CD4-positive, alpha-beta memory T cell (primary cell): Measurements from ENCODE around the gene CRY2. TPM values are rescaled to one million over a fixed set of nuclear protein-coding genes. Genes with fewer than 3 reads are reported as not detected.

Source experiments
- CTCF ChIA-PET: fragments of 350-600 bp; sonication (Branson Sonifier 250); formaldehyde crosslinking; loops from one replicate; lab custom pipeline; 2021; ENCODE audit warnings: inconsistent platforms; ENCODE audit not compliant: partially characterized antibody; lab: Charles Lee
- POLR2A ChIA-PET: fragments of 350-600 bp; sonication (Branson Sonifier 250); formaldehyde crosslinking; loops from one replicate; lab custom pipeline; 2021; ENCODE audit not compliant: partially characterized antibody; lab: Charles Lee
- DNase-seq, 5 donors: peaks; one replicate each; pipeline versions ENCODE4 v3.0.0 to v3.0.0-alpha.2; 2020 to 2022; ENCODE audit warnings: mixed read lengths in 1 of 5
- H3K27ac ChIP-seq: one replicate; pipeline ENCODE4 v1.7.0; 2013; ENCODE audit warnings: low read depth, low read length
- H3K27me3 ChIP-seq: 2 replicates; pipeline ENCODE4 v1.7.0; 2013; ENCODE audit warnings: mild to moderate bottlenecking, low read length, moderate library complexity; ENCODE audit not compliant: insufficient read depth
- H3K36me3 ChIP-seq: 2 replicates; pipeline ENCODE4 v1.7.0; 2013; ENCODE audit warnings: mild to moderate bottlenecking, low read length, moderate library complexity; ENCODE audit not compliant: insufficient read depth
- H3K4me1 ChIP-seq: 2 replicates; pipeline ENCODE4 v1.7.0; 2013; ENCODE audit warnings: mild to moderate bottlenecking, low read length, moderate library complexity; ENCODE audit not compliant: insufficient read depth
- H3K4me3 ChIP-seq, 2 donors: one replicate each; pipeline ENCODE4 v1.7.0; 2013; ENCODE audit warnings: low read length in 2 of 2, mild to moderate bottlenecking in 1 of 2
- H3K9me3 ChIP-seq, 2 donors: one replicate each; pipeline ENCODE4 v1.7.0; 2013; ENCODE audit warnings: low read length in 2 of 2, control low read depth in 1 of 2; ENCODE audit not compliant: control insufficient read depth in 1 of 2
- H3K27ac Mint-ChIP-seq, 7 donors: one replicate each; pipeline ENCODE4 v1.8.0; 2020 to 2021; ENCODE audit warnings: mixed read lengths in 7 of 7, mild to moderate bottlenecking in 6 of 7, inconsistent platforms in 3 of 7, moderate library complexity in 3 of 7
- H3K27me3 Mint-ChIP-seq, 2 donors: one replicate each; pipeline ENCODE4 v1.8.0; 2020 to 2021; ENCODE audit warnings: mixed read lengths in 2 of 2
- H3K36me3 Mint-ChIP-seq, 2 donors: one replicate each; pipeline ENCODE4 v1.8.0; 2020 to 2021; ENCODE audit warnings: mixed read lengths in 2 of 2, inconsistent platforms in 1 of 2, mild to moderate bottlenecking in 1 of 2
- H3K4me1 Mint-ChIP-seq, 4 donors: one replicate each; pipeline ENCODE4 v1.8.0; 2020 to 2021; ENCODE audit warnings: mixed read lengths in 4 of 4, mild to moderate bottlenecking in 1 of 4
- H3K4me3 Mint-ChIP-seq, 8 donors: one replicate each; pipeline ENCODE4 v1.8.0; 2020 to 2021; ENCODE audit warnings: mixed read lengths in 8 of 8, mild to moderate bottlenecking in 7 of 8, moderate library complexity in 6 of 8, inconsistent platforms in 3 of 8
- H3K9me3 Mint-ChIP-seq, 8 donors: one replicate each; pipeline ENCODE4 v1.8.0; 2020 to 2021; ENCODE audit warnings: mixed read lengths in 8 of 8, mild to moderate bottlenecking in 5 of 8, inconsistent platforms in 3 of 8, moderate library complexity in 1 of 8
- intact Hi-C: fragments of 100-400 bp; cut with micrococcal nuclease; formaldehyde crosslinking; loops from one replicate; pipeline ENCODE4 v1.15.1; 2023
- polyA plus RNA-seq, 2 donors: library from polyadenylated mRNA; unstranded; fragments of 300-500 nt; fragmentation: Illumina TruSeq; gene quantifications; one replicate each; pipeline ENCODE4 v1.2.3, GENCODE V29; 2021
- total RNA-seq, 2 experiments: library from RNA; stranded (reverse); gene quantifications; one replicate each; pipeline ENCODE4 v1.2.3, GENCODE V29; 2021

CRY2 gene
- total and polyA plus RNA-seq, 4 experiments from 2014 or later = 22.6 to 67.4 (median 47.4) TPM

GRCh38 chr11:45917286-45917622, 70.0 kb downstream of the CRY2 start:
- peak overlapping the region; percentile 91 to 98 (median 96) for H3K4me3 Mint-ChIP-seq
- DNase-seq = no peak
- Histone ChIP-seq H3K27ac (peak overlapping the region; percentile 89), H3K4me3 (peak overlapping the region; percentile 88 to 91), H3K4me1 (peaks cover 50% of the 10 kb centered on the region), H3K36me3 (peaks cover 26% of the 10 kb centered on the region), H3K9me3 (no peaks in the 10 kb centered on the region), H3K27me3 (no peaks in the 10 kb centered on the region)
- H3K27ac Mint-ChIP-seq = peak overlapping the region; percentile 95 to 100 (median 99)
- POLR2A ChIA-PET = interaction anchor here (0.7 to 4.8 kb wide), 12 partner anchors 9 to 1297 kb away, joined by 3 to 77 read pairs (median 7); partner anchors contain the start of genes CRY2, DDB2, FREY1 and SLC35C1
- peaks cover 24 to 67% (median 47%) of the 10 kb centered on the region in 4 donors for H3K4me1 Mint-ChIP-seq
- no peaks in the 10 kb centered on the region for H3K27me3 Mint-ChIP-seq
- intact Hi-C loops = loop anchor here (5.0 kb wide), 1 partner anchor 205 kb away; the partner anchor contains the start of gene PHF21A
- H3K9me3 Mint-ChIP-seq = peaks cover 0 to 2% (median 0%) of the 10 kb centered on the region in 8 donors
- CTCF ChIA-PET = interaction anchor here (0.7 to 1.1 kb wide), 6 partner anchors 14 to 432 kb away, joined by 3 to 5 read pairs (median 4); no protein-coding TSS in a partner anchor
- H3K36me3 Mint-ChIP-seq = peaks cover 4 to 42% of the 10 kb centered on the region in 2 donors

GRCh38 chr11:45917623-45918330, 70.5 kb downstream of the CRY2 start, which contains the start of gene PEX16:
TSS of gene PEX16 (minus strand) at chr11:45917877. CDS start at chr11:45917811, 66 bp downstream.
- intact Hi-C loops = loop anchor here (1.0 to 5.0 kb wide), 5 partner anchors 33 to 563 kb away; partner anchors contain the start of genes CRY2, MAPK8IP1, PHF21A and SLC35C1
- no peaks in the 10 kb centered on the region for H3K27me3 ChIP-seq
- H3K27ac ChIP-seq = peak within 1 kb of the TSS; percentile 89
- peaks cover 26% of the 10 kb centered on the region for H3K36me3 ChIP-seq
- peak; percentile 94 to 99 (median 99) for DNase-seq
- Mint-ChIP-seq H3K27ac (peak within 1 kb of the TSS; percentile 95 to 100 (median 99)), H3K4me3 (peak within 1 kb of the TSS; percentile 91 to 98 (median 96)), H3K27me3 (no peaks in the 10 kb centered on the region), H3K36me3 (peaks cover 4 to 42% of the 10 kb centered on the region in 2 donors), H3K4me1 (peaks cover 24 to 67% (median 47%) of the 10 kb centered on the region in 4 donors), H3K9me3 (peaks cover 0 to 2% (median 0%) of the 10 kb centered on the region in 8 donors)
- ChIA-PET CTCF (interaction anchor here (0.7 to 1.3 kb wide), 9 partner anchors 11 to 431 kb away, joined by 3 to 5 read pairs (median 3); partner anchors contain the start of genes CRY2 and SLC35C1), POLR2A (interaction anchor here (0.7 to 4.8 kb wide), 21 partner anchors 9 to 1297 kb away, joined by 3 to 77 read pairs (median 5); partner anchors contain the start of genes CRY2, DDB2, FREY1 and SLC35C1)
- H3K9me3 ChIP-seq = no peaks in the 10 kb centered on the region
- H3K4me3 ChIP-seq = peak within 1 kb of the TSS; percentile 88 to 91
- peaks cover 50% of the 10 kb centered on the region for H3K4me1 ChIP-seq

GRCh38 chr11:45918331-45918941, 71.2 kb downstream of the CRY2 start:
- Histone ChIP-seq H3K4me3 (peak overlapping the region; percentile 88 to 91), H3K27me3 (no peaks in the 10 kb centered on the region), H3K9me3 (no peaks in the 10 kb centered on the region), H3K27ac (peak overlapping the region; percentile 89), H3K36me3 (peaks cover 21% of the 10 kb centered on the region), H3K4me1 (peaks cover 56% of the 10 kb centered on the region)
- Mint-ChIP-seq H3K36me3 (peaks cover 4 to 39% of the 10 kb centered on the region in 2 donors), H3K4me3 (peak overlapping the region; percentile 91 to 98 (median 96)), H3K27ac (peak overlapping the region; percentile 95 to 100 (median 99)), H3K27me3 (peaks cover 0 to 1% of the 10 kb centered on the region in 2 donors), H3K9me3 (peaks cover 0 to 2% (median 0%) of the 10 kb centered on the region in 8 donors), H3K4me1 (peaks cover 26 to 70% (median 50%) of the 10 kb centered on the region in 4 donors)
- intact Hi-C loops = loop anchor here (1.0 to 5.0 kb wide), 5 partner anchors 34 to 564 kb away; partner anchors contain the start of genes CRY2, MAPK8IP1, PHF21A and SLC35C1
- CTCF ChIA-PET = interaction anchor here (0.7 to 1.3 kb wide), 5 partner anchors 10 to 114 kb away, joined by 3 to 5 read pairs (median 4); partner anchors contain the start of genes CRY2 and SLC35C1
- POLR2A ChIA-PET = interaction anchor here (0.7 to 4.8 kb wide), 16 partner anchors 10 to 430 kb away, joined by 3 to 77 read pairs (median 5); partner anchors contain the start of genes CRY2, FREY1 and SLC35C1
- DNase-seq = peak; percentile 31 to 65 (median 39)

- Histone ChIP-seq H3K4me3 (peak overlapping the region in 1 of 2 donors; percentile 91), H3K27ac (peak overlapping the region; percentile 89), H3K36me3 (peaks cover 14% of the 10 kb centered on the region), H3K27me3 (no peaks in the 10 kb centered on the region), H3K9me3 (no peaks in the 10 kb centered on the region), H3K4me1 (peaks cover 56% of the 10 kb centered on the region)
- POLR2A ChIA-PET = interaction anchor here (1.0 to 4.8 kb wide), 6 partner anchors 9 to 430 kb away, joined by 4 to 77 read pairs (median 12); partner anchors contain the start of genes CRY2 and SLC35C1
- CTCF ChIA-PET = interaction anchor here (1.3 kb wide), 1 partner anchor 72 kb away, joined by 3 read pairs; the partner anchor contains the start of gene CRY2
- Mint-ChIP-seq H3K9me3 (peaks cover 0 to 2% (median 0%) of the 10 kb centered on the region in 8 donors), H3K4me1 (peaks cover 28 to 71% (median 51%) of the 10 kb centered on the region in 4 donors), H3K4me3 (peak overlapping the region; percentile 91 to 98 (median 96)), H3K27ac (peak overlapping the region; percentile 95 to 100 (median 99)), H3K36me3 (peaks cover 4 to 34% of the 10 kb centered on the region in 2 donors), H3K27me3 (peaks cover 0 to 1% of the 10 kb centered on the region in 2 donors)
- intact Hi-C loops = loop anchor here (1.0 to 5.0 kb wide), 5 partner anchors 34 to 564 kb away; partner anchors contain the start of genes CRY2, MAPK8IP1, PHF21A and SLC35C1
- peak in 4 of 5 donors; percentile 18 to 26 (median 24) for DNase-seq
These were observed 71.8 kb downstream of the CRY2 start for GRCh38 chr11:45918962-45919675.

- Histone ChIP-seq H3K4me1 (peaks cover 56% of the 10 kb centered on the region), H3K27ac (no peak overlapping the region), H3K9me3 (no peaks in the 10 kb centered on the region), H3K27me3 (no peaks in the 10 kb centered on the region), H3K4me3 (no peak overlapping the region), H3K36me3 (peaks cover 7% of the 10 kb centered on the region)
- peaks cover 0 to 2% (median 0%) of the 10 kb centered on the region in 8 donors for H3K9me3 Mint-ChIP-seq
- intact Hi-C loops = loop anchor here (2.0 to 5.0 kb wide), 3 partner anchors 35 to 565 kb away; partner anchors contain the start of genes MAPK8IP1 and PHF21A
- ChIA-PET POLR2A (interaction anchor here (2.9 to 4.8 kb wide), 2 partner anchors 9 to 45 kb away, joined by 10 to 77 read pairs; no protein-coding TSS in a partner anchor), CTCF (interaction anchor here (0.7 kb wide), 1 partner anchor 45 kb away, joined by 3 read pairs; no protein-coding TSS in a partner anchor)
- peak overlapping the region; percentile 91 to 98 (median 96) for H3K4me3 Mint-ChIP-seq
- peak overlapping the region in 6 of 7 donors; percentile 38 to 100 (median 78) for H3K27ac Mint-ChIP-seq
- peaks cover 29 to 75% (median 53%) of the 10 kb centered on the region in 4 donors for H3K4me1 Mint-ChIP-seq
- peak in 1 of 5 donors; percentile 40 for DNase-seq
- H3K27me3 Mint-ChIP-seq = peaks cover 0 to 1% of the 10 kb centered on the region in 2 donors
- peaks cover 0 to 29% of the 10 kb centered on the region in 2 donors for H3K36me3 Mint-ChIP-seq
These were observed 72.7 kb downstream of the CRY2 start for GRCh38 chr11:45919806-45920530.
